Anterior cingulate cortex (tissue), 58 donors: ENCODE measurements around the gene LARP1.

Source experiments
- DNase-seq, 58 donors: peaks; one replicate each; lab custom pipeline; 2025; lab: John Stamatoyannopoulos, UW

The LARP1 gene

DNA sequence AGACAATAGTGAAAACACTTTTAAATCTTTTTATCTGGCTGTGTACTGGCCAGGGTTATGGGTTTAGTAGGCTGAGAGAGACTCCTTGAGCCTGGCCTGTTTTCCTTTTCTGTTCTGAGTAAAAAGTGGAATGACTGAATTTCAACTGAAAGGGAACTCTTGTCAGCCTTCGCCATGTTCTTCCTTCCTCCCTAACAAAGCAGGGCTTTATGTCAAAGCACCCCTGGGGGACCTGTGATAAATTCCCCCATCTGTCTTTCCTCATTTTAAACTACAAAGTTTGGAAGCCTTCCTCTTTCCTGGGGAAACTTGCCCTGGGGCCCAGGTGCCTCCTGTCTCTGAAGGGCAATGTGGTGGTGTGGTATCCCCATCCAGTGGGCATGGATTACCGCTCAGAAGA is 29.7 kb downstream of the LARP1 start:
- no peak for DNase-seq

DNA sequence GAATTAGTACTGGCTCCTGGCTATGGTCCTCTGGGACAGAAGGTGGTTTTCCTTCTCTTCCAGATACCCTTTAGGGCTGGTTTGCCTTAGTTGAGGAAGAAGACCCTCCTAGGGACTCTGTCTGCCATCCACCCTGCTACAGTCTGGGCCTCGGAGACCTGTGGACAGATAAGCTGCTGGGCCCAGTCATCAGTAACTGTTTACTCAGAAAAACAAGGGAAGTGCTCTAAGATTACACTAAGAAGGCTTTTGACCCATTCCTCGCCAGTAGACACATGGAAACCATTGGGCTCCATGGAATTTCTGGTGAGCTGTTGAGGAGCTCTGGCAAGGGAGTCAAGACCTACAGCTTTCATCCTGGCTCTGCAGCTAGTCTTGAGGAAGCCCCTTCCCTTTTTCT is 31.2 kb downstream of the LARP1 start:
- DNase-seq: no peak

DNA sequence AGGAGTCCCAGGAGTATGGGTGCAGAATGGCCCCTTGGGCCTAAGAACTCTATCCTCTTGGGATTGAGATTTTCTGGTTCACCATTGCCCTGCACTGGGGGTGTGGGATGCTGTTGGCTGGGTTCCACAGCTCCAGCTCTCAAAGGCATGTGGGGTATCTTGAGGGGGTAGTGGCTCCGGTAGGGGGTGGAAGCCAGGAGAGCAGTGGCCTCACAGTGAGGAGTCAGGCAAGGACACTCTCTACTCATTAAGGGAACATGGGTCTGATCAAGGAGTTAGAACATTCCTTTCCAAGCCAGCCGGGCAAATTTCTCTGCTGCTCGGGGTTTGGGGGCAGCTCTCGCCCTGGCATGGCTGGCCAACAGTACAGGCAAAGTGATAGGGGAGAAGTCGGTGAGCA is 33.0 kb downstream of the LARP1 start:
- no peak for DNase-seq

DNA sequence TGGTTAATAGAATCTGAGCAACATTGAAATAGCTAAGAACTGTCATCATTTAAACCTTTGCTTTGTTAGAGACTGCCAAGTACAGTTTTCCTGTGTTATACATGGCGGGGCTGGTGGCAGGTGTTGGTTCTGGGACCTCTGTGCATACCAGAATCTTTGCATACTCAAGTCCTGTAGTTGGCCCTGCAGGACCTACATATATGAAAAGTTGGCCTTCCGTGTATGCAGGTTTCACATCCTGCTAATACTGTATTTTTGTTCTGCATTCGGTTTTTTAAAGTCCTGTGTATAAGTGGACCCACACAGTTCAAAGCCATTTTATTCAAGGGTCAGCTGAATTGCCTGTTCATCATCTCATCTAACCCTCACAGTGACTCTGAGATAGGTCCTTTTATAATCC is 36.4 kb downstream of the LARP1 start:
- no peak for DNase-seq

DNA sequence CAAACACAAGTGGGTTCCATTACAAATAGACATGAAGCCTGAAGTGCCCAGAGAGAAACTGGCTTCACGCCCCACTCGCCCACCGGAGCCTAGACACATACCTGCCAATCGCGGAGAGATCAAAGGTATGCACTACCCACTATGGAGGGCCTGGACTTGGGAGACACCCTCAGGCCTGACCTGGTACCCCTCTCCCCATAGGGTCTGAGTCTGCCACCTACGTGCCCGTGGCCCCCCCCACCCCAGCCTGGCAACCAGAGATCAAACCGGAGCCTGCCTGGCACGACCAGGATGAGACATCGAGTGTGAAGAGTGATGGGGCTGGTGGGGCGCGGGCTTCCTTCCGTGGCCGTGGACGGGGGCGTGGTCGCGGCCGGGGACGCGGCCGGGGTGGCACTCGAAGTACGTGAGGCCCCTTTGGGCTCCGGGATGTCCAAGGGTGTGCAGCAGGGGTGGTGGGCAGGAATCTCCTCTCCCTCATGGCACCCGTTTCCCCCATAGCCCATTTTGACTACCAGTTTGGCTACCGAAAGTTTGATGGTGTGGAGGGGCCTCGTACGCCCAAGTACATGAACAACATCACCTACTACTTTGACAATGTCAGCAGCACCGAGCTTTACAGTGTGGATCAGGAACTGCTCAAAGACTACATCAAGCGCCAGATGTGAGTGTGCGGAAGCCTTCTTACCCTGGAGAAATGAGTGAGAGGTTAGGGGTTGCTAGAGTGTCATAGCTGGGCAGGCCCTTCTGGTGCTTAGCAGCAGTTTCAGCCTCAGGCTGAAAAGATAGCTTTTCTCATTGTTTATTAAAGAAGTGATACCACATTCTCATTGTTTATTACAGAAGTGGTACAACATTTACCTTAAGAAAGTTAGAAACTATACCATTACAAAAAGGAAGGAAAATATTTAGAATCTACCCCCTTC is 38.7 kb downstream of the LARP1 start:
- no peak for DNase-seq

DNA sequence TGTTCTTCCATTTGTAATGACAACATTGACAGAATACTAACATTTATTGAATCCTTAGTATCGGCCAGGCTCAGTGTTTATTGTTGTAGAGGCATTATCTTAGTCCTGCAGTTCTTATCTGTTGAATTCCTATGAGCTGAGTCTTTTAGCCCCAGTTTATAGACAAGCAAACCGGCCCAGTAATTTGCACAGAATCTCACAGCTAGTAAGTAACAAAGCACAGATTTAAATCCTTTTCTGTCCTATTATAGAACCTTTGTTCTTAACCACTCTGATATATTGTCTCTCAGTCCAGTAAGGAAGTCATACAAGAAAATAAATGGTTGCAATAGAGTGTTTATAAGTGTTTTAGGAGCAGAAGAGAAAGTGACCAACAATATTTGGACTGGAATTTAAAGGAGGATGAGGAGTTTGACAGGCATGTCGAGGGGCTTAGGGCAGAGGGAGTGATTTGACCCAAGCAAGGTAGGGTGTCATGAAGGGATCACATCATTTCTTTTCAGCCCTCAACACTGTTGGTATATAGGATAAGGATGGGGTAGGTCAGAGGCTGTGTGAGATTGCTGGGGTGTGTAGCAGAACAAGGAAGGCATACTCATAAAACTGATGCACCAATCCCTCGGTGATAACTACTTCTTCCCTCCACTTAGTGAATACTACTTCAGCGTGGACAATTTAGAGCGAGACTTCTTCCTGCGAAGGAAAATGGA is 39.5 kb downstream of the LARP1 start:
- DNase-seq: no peak

DNA sequence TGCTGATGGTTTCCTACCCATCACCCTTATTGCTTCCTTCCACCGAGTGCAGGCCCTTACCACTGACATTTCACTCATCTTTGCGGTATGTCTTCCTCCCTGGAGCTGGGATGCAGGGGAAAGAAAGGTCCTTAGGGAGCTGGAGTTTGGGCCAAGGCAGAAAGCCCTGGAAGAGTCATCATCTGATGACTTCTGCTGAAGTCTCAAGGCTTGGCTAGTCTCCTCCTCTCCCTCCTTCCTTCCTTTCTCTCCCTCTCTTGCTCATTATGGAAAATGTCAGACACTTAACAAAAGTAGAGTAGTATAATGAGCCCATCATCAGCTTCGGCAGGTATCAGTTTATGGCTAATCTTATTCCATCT is 40.0 kb downstream of the LARP1 start:
- no peak for DNase-seq

DNA sequence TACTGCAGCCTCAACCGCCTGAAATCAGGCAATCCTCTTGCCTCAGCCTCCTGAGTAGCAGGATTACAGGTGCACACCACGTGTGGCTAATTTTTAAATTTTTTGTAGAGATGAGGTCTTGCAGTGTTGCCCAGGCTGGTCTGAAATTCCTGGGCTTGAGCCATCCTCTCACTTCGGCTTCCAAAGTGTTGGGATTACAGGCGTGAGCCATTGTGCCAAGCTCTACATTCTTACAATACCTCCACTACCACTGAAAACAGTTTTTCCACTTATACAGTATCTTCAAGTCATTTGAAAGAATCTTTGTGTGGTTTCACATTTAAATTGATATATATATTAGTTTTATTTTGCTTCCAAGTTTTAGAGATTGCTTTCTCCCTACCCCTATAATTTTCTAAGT is 42.6 kb downstream of the LARP1 start:
- DNase-seq: no peak

DNA sequence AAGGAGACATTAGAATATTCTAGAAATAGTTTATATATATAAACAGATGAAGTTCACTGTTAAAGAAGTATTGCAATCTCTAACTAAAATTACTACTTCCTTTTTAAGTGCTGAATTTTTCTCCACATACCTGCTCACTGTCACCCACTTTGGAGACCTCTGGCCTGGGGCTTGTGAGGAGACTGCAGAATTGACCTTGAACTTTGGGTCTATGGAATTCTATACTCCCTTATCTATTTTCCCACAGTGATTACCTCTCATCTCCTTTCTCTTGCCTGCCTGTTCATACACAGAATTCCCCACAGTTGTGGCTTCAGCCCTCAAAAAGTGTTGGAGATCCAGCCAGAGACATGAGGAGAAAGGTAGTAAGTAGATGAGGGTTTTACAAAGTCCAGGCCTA is 45.4 kb downstream of the LARP1 start:
- no peak for DNase-seq

DNA sequence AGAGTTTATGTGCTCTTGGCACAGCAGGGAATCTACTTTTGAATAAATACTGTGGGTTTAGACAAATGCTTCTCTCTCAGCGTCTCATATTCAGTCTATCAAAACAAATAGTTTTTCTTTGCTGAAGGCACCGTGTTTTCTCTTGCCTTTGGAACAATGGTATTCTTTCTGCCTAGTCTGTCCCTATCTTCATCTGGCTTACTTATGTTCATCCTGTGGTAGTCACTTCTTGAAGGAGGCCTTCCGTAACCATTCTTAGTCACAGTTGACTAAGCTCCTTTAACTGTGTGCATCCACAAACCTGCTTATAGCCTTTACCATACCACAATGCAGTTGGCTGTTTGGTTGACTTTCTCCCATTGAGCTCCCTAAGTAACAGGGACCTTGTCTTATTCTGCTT is 45.9 kb downstream of the LARP1 start:
- no peak for DNase-seq

DNA sequence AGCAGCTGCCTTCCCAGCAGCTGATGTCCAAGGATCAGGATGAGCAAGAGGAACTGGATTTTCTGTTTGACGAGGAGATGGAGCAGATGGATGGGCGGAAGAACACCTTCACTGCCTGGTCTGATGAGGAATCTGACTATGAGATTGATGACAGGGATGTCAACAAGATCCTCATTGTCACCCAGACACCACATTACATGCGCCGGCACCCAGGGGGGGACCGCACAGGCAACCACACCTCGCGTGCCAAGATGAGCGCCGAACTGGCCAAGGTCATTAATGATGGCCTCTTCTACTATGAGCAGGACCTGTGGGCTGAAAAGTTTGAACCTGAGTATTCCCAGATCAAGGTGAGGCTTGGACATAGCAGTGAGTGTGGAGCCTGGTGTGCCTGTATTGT is 46.9 kb downstream of the LARP1 start:
- DNase-seq: no peak

DNA sequence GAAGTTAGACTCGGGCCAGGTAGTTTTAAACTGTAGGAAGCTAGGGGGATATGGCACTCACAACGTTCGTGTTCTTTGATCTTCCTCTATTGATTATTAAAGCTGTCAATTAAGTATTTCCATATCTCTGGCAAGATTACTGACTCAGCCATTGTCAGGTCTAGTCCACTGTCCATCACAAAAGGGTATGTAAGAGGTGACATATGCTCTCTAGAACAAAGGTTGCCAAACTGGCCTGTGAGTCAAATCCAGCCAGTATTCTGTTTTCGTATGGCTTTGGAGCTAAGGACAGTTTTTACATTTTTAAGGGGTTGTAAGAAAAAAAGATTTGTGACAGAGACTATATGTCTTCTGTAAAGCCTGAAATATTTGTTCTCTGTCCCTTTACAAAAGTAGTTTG is 51.0 kb downstream of the LARP1 start:
- DNase-seq: no peak

DNA sequence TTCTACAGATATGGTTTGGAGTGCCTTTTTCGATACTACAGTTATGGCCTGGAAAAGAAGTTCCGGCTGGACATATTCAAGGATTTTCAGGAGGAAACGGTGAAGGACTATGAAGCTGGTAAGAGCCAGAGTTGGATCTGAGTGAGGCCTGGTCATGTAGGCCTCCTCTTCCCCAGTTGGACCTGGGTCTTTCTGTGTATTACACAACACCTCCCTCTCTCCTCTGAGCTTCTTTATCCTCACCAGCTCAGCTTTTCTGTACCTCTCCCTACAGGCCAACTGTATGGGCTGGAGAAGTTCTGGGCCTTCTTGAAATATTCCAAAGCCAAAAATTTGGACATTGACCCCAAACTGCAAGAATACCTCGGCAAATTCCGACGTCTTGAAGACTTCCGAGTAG is 56.1 kb downstream of the LARP1 start:
- no peak for DNase-seq

DNA sequence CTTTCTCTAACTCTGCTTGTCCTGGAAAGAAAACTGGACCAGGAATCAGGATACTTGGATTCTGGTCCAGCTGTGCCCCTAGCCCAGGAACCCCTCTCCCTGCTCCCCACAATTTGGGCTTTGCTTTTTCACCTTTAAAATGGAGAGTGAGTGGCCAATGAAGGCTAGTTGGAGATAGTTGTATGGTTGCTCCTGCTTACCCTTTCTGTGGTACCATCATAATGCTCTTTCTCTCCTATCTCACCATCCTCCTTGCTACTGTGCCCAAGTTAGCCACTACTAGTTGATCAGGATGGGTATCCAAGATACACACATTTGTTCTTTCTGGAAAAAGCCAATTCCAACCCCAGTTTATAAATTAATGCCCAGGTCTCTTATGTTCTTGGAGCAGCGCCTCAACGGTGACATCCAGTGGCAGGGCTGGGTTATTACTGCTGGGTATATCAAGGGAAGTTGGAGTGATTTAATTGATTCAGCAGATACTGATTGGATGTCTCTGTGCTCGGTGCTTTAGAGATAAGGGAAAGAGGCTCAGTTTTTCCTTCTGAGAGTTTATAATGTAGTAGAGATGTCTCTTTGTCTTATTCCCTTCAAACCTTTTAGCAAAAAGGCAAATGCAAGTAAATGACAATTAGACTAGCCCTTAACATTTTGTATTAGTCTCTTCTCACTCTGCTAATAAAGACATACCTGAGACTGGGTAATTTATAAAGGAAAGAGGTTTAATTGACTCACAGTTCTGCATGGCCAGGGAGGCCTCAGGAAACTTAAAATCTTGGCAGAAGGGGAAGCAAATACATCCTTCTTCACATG is 56.7 kb downstream of the LARP1 start:
- DNase-seq: peak in 33 of 58 donors; percentile 4 to 55 (median 17)

DNA sequence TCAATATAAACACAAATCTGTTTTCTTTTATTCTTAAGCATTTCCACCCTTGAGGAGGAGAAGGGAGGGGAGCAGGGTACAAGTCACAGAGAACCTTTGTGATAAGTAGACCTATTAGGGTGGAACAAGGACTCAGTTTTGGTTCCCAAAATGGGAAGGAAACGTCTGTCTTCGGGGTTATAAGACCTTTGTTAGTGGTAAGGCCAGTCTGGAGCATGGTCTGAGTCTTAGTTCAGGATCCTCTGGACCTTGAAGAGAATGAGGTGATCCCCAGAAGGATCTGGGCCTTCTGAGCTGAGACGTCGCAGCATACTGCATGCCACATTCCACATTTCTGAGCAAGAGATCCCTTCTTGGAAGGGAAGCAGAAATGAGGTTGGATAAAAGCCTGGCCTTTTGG is 58.0 kb downstream of the LARP1 start:
- no peak for DNase-seq

DNA sequence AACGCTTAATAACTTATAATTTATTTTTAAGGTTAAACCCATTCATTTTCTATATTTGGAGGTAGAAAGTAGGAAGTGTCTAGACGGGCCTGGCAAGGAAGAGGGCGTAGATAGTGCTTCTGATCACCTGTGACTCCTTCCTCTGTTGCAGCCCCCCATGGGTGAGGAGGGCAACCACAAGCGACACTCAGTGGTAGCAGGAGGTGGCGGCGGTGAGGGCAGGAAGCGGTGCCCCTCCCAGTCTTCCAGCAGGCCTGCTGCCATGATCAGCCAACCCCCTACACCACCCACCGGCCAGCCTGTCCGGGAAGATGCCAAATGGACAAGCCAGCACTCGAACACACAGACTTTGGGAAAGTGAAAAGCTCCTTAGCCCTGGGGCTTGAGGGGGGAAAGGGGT is 58.6 kb downstream of the LARP1 start:
- DNase-seq: no peak

DNA sequence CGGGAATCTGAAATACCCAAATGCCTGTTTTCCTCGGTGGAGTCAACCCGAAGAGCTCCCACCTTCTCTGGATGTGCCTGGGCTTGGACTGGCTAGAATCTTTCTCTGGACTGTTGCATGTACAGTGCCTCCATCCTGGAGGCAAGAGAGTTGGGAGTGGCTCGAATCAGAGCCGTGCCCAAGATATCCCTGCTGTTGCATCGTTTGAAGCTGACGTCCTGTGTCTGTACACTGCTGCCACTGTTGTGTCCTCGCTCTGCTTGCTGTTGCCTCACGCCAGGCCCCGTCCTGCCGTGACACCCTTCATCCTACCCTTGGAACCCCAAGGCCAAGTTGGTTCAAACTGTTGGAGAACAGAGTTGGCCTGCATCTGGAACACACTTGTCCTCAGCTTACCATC is 59.8 kb downstream of the LARP1 start:
- no peak for DNase-seq

DNA sequence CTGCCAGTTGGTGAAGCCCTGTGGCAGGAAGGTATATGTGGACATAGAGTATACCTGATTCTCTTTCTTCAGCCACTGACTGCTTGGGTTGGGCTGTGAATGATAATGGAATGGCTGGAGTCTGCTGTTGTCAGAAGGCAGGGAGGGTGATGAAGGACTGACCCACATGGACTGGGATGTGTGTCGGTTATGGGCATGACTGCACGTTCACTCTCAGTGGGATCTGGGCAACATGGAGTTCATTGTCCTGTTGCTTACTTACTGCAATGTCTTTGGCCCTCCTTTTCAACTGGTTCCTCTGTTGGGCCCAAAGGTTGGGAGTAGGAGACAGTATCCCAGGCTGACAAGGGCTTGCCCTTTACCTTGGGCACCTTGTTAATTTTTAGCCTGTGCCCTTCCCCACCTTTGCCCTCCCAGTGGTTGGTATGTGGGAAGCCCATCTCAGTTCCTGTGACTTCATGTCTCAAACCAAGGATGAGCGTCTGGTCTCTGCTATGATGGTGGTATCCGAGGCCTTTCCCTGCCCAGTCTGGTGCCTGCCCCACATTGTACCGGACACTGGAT is 60.6 kb downstream of the LARP1 start:
- DNase-seq: no peak

DNA sequence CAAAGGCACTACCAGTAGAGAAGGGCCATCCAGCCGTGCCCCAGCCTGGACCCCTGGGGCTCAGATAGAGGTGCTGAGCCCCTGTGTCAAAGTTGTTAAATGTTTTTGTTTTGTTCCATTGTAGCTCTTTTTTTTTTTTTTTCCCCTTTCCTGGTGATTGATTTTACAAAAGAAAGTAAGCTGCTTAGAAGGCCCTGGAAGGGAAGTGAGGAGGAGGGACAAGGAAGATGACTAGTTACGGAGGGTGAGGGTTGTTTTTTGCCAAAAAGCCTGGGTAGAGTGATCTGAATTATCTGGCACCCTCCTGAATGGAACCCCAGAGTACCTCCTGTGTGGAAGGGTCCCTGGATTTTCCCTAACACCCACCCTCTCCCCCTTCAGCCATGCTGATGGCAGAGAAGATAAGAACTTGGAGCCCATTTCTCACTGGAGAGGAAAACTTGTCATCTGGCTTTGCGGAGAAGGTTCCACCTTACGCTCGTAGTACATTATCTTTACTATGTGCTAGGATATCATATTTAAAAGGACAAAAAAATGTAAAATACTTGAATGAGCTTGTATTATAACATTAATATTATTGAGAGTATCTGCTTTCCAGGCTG is 61.8 kb downstream of the LARP1 start:
- DNase-seq: no peak

DNA sequence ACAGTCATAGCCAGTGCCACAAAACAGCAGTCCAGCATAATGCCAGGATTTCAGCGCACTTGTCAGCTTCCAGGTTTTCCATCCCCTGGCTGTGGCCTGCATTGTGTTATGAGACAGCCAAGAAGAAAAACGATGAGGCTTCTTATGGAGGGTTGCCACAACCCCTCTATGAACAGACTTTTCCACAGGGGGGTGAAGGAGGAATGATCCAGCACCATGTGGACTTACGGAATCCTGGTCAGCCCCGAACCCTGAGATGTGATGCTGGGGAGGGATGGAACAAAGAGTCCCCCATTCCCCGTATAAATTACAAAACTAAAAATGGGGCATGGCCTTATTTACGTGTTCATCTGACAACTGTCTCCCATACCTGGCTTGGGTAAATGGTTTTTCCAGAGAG is 62.6 kb downstream of the LARP1 start:
- no peak for DNase-seq
